HG03108 (cell line): ENCODE results near the gene ECHDC1.
"Not testable (repeated sequence)": the region's sequence is repeated elsewhere in the genome, so short reads cannot be mapped to it uniquely, and the experiment has no call there.

Experiments
- ATAC-seq: cut with Tn5 transposase; IDR thresholded peaks from one replicate; pipeline ENCODE4 v1.9.1; 2021; ENCODE audit warnings: moderate library complexity; ENCODE audit not compliant: unreplicated experiment

ECHDC1 gene, protein sequence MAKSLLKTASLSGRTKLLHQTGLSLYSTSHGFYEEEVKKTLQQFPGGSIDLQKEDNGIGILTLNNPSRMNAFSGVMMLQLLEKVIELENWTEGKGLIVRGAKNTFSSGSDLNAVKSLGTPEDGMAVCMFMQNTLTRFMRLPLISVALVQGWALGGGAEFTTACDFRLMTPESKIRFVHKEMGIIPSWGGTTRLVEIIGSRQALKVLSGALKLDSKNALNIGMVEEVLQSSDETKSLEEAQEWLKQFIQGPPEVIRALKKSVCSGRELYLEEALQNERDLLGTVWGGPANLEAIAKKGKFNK

DNA sequence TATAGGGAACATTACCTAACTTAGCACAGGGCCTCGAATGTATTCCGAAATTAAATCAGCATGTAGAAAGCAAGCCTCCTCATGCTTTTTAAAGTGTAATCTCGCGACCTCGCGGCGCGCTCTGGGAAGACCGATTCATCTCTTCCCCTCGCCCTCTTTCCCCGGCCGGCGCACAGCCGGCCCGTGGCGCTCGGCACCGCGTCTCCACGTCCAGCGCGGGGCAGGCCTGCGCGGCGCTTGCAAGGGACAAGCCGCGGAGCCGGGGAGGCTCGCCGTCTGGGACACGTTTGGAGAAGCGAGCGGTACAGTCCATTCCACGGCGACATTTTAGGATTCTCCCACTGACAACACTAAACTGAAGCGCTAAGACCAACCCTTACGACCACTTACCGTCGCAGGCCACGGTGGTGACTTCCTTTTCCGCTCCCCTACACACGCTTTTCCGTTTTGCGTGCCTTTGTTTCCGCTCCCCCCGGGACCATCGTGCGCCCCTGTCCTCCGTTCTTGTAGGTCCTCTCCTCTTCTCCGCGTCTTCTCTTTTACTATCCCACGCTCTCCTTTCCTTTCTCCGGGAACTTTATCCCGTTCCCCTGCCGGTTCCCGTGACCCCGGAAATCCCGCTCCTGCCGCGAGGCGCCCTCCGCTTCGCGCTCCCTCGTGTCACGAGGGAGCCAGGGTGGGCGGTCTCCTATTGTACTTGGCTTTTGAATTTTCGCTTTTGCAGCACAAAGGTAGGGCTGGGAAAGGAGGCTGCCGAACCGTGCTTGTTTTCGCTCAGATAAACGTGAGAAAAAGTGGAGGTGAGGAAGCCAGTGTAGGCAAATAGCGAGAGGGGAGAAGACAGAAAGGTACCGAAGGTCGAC is at the start of gene ECHDC1:
Gene ECHDC1, minus strand, starts transcription at position 664 of the 863 bp plus-strand sequence. CDS start 12,581 bp downstream, outside the sequence.
- peak; percentile 64 for ATAC-seq

- ATAC-seq, result no peak
Observed at GRCh38 chr6:127392301-127392700, 48.9 kb upstream of the ECHDC1 start.

DNA sequence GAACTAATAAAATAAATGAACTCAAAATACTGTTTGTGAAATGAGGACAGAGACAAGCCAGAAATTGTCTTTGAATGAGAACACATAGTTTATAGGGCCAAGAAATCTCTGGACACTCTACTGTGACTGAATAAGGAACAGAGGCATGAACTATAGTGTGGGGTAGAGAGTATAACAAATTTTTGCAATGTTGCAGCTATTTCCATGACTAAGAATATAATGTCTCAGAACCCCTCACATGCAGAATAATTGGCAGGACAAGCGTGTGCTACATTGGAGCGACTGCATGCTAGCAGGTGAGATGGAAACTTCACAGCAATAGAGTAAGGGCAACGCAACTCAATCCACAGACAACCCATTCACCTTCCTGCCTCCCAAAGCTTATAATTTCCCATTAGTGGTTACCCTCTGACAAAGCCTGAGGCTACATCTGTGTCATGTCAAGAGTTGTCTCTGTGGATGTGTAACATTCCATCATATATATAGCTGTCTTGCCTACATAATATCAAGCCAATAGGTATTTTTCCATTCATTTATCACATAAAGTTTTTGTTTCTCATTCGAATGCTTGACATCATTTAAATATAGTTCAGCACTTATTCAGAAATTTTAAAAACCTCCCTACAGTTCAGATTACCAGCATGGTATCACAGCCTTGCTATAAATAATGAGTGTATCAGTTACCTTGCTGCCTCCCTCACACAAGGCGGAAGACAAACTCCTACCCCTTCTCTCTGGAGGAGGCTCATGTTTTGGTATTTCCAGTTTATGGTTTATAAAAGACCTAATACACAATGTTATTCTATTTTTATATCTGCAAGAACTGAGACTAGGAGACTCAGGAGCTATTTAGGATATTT is 47.9 kb upstream of the ECHDC1 start:
- no peak for ATAC-seq

GRCh38 chr6:127389706-127390105 is 46.3 kb upstream of the ECHDC1 start:
- ATAC-seq, result no peak

GRCh38 chr6:127385668-127386430 is 42.4 kb upstream of the ECHDC1 start:
- ATAC-seq, result no peak

- ATAC-seq, result not testable (repeated sequence)
Observed at GRCh38 chr6:127384848-127385247, 41.4 kb upstream of the ECHDC1 start.

- no peak for ATAC-seq
Observed at GRCh38 chr6:127383988-127384387, 40.6 kb upstream of the ECHDC1 start.

DNA sequence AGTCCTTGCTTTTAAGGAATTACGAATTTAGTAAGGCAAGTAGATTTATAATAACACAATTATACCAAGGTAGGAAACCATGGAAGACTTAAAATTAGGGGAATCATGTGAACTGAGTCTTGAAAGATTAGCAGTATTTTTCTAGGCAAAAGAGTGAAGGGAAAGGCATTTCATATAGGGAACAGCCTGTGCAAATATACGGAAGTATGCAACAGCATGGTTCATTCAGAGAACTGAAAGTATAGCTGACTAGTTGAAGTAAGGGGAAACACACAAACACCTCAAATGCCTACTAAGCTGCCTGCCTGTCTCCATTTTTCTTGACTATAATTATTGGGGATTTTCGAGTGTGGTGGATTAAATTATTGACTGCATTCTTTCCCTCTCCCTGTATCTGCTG is 39.0 kb upstream of the ECHDC1 start:
- no peak for ATAC-seq

- no peak for ATAC-seq
Observed at GRCh38 chr6:127381384-127381783, 38.0 kb upstream of the ECHDC1 start.

GRCh38 chr6:127376685-127377084 is 33.3 kb upstream of the ECHDC1 start:
- ATAC-seq, result no peak

- no peak for ATAC-seq
Observed at GRCh38 chr6:127367023-127367375, 23.6 kb upstream of the ECHDC1 start.

DNA sequence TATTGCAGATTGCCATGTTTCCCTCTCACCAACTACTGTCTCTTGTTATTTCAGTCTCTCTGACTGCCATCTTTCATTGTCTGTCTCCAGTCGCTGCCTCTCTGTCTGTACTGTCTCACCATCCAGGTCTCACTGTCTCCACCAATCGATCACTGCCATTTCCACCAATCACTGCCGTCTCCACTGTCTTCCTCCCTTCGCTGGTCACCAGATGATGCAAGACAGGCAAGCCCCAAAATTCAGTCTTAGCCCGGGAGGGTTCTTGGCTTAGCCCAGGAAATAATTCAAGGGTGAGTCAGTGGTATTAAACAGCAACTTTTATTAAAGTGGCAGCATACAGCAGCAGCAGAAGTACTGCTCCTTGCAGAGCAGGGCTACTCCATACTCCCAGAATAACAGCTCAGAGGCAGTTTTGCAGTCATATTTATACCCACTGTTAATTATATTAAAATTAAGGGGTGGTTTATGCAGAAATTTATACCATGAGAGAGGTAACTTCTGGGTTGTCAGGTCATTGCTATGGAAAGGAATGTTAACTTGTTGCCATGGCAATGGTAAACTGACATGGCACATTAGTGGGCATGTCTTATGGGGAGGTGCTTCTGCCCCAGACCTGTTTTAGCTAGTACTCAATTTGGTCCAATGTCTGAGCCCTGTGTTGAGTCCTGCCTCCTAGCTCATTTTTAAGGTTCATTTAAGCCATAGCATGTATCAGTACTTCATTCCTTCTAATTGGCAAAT is 23.0 kb upstream of the ECHDC1 start:
- ATAC-seq, result no peak

DNA sequence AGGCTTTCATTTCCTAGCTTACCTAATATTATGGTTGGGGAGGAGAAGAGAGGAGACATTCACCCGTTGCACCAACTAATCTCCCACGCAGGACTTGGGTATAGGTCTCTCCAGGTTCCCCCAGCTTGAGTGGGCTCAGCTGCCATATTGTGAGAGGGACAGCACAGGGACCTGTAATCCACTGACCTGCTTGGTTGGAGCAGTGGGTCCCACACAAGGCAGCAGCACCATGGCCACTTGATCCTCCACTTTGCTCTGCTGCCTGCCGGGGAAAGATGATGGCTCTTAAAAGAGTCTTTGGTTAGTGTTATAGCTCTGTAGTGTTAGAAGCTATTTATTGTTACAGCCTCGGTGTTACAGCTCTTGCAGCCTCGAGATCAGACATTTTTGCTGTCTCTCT is 22.5 kb upstream of the ECHDC1 start:
- ATAC-seq, result no peak

- ATAC-seq, result no peak
Observed at GRCh38 chr6:127352524-127352923, 9.1 kb upstream of the ECHDC1 start.

DNA sequence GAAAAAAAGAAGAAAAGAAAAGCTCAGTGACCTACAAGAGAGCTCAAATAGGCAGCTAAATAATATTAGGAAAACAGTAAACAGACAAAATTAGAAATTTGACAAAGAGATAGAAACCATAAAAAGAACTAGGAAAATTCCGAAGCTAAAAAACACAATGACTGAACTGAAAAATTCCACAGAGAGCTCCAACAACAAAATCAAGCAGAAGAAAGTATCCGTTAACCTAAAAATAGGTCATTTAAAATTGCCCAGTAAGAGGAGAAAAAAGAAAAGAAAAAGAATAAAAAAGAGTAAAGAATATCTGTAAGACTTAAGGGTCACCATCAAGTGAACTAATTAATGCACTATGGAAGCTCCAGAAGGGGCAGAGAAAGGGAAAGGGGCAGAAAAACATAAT is 6.6 kb upstream of the ECHDC1 start:
- no peak for ATAC-seq

DNA sequence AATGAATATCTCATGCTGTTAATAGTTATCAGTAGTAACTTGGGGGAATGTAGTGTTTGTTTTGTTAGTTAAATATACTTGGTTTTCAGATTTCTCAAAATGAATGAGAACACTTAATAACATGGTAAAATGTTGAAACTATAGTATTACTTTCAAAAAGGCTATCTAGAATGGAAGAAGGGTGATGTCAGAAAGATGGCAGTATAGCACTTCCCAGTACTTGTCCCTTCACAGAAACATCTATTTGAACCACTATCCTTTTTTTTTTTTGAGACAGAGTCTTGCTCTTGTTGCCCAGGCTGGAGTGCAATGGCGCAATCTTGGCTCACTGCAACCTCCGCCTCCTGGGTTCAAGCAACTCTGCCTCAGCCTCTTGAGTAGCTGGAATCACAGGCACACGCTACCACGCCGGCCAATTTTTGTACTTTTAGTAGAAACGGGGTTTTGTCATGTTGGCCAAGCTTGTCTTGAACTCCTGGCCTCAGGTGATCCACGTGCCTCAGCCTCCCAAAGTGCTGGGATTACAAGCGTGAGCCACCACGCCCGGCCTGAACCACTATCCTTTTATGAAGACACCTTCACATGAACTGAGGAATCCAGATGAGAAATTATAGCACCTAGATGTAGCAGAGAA is 4.7 kb upstream of the ECHDC1 start:
- ATAC-seq, result no peak

DNA sequence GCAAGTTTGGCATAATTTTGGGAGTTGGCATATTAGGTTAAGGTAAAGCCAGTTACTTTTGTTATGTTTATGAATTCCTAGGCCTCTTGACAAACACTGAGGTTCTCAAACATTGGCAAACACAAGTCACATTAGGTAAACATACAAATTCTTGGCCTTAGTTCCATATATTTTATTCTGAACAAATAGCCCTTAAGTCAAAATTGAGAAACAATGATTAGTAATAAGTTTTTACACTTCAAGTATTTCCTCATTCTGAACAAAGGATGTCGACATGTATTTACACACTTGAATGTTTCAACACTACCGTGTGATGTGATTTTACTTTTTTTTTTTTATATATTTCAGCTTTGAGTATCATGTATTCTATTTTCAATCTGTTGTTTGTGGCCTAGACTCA is 3.8 kb upstream of the ECHDC1 start:
- no peak for ATAC-seq

GRCh38 chr6:127345521-127345920 is 2.1 kb upstream of the ECHDC1 start:
- no peak for ATAC-seq
